ENCODE results near the gene NFIA.

Gene NFIA

DNA sequence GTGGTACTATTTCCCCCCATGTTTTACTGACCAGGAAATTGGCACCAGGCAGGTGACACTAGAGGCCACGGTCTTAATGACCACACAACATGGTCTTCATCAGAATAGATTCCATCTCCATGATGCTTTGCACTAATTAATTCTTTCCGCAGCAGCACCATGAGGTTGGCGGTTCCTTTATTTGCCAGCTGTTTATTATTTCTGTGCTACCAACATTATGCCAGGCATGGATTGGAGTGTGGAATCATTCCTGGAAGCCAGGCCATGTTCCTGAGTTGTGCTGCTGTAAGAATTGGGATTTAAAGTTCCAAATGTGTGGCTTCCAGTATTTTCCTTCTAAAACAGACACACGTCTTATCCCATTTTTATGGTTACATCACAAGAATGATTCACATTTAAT is 107.8 kb downstream of the NFIA start:
- no peak for DNase-seq

DNA sequence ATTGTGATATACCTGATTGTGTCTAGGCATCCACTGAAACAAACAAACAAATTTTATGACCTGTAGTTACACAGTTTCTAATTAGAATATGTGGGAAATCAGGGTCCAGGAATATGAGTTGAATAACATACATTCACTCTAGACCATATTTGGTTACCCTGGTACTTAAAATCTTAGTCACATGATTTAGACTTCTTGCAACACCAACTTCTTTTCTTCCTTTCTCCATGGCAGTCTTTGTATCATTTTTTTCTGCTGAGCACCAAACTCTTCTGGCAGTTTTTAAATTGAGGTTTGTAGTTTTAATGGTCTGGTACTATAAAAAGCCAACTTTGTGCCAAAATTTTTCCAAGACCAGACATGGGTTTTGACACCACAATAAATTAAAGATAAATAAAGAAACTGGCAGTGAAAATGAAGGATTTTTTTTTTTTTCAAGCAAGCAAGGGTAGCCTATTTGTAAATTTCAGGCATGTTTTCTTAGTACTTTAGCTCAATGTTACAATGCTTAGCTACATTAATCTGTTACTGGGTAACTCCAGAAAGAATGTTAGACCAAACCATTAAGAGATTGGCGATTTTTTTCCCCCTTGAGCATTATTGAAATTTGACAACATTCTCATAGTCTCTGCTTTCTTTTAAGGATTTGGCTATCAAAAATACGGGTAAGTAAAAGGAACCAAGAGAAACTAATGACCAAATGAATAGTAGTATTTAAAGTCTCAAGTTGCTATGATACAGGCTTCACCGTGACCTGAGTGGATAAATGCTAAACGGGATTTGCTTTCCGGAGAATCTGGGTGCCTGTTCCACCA is 108.5 kb downstream of the NFIA start:
- no peak for DNase-seq

DNA sequence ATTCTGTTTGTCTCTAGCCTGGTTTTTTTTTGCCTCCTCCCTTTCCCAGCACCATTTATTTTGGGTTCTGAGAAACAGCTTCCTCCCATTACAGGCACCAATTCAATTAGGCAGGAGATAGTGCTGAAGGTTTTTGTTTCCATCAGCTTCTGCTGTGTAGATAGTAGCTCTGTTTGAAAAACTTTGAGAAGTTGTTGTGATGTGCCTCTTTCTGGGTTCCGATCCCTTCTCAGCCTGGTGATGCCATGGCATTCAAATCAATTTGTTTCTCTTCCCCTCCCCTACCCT is 109.0 kb downstream of the NFIA start:
- no peak for DNase-seq

DNA sequence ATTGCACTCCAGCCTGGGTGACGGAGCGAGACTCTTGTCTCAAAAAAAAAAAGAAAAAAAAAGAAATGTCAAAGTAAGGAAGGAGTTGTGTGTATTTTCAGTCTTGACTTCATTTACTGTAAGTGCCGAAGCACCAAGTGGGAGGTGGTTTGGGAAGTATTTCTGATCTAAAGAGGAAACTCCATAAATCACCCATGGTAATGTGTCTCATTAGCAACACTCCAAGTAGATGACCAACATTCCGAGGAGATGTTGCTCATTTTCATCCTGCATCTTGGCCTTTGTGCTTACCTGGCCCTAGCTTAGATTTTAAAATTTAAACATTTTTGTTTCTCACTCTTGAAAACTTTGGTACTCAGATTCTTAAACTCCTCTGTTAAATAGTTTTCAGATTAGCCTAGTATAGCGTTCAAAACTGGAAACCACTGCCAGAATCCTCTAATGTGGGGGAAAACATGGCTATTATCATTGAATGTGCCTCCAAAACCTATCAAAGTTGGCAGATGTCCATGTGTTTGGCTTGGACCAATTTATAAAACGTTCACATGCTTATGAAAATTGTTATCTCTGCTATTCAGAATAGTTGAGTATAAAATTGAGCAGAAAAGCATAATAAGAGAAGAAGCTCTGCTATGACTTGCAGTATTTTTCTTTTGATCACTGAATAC is 110.4 kb downstream of the NFIA start:
- no peak for DNase-seq

DNA sequence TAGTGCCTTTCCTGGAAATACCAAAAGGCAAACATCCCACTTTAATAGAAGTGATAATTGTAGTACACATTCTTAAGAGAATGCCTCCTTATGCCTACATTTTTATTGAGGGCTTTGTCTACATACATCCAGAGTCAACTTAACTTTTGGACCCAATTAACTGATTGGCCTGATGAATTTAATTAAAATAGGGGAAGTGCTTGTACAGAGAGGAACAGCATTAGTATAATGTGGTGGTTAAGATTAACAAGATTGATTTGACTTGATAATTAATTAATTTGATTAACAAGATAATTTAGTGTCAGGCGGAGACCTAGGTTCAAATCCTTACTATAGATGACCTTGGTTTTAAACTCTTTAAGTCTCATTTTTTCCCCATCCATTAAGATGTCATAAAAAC is 111.4 kb downstream of the NFIA start:
- DNase-seq: no peak

DNA sequence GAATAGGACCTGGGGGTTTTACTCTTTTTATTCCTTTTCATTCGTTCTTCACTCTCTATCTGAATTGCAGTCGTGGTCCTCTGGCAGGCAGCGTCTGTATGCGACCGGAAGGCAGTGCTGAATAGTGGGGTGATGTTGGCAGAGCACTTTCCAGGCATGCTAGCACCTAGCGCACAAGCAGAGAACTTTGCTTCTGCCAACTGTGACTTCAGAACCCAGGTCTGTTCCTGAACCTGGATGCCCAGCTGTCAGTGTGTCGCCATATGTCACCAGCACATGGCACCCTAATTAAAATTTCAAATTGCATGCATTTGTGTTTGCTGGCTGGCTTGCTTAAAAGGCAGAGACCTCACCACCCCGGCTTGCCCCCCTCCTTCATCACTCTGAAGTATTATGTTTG is 116.2 kb downstream of the NFIA start:
- no peak for DNase-seq

DNA sequence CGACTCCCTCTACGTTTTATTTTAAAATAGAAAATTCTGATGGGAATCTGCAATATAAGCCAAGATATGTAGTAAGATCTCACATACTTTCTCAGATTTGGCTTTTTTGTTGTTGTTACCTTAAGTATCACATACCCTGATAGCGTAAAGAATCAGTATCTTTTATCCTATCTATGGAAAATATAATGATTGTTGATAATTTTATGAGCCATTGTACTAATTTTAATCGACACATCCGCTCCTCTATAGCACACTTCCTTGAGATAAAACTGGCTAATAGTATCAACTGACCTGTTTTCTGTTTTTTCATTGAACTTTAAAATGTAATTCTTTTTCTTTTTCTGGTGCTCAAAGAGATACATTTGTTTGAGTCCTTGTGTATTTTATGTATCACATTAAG is 118.7 kb downstream of the NFIA start:
- no peak for DNase-seq

DNA sequence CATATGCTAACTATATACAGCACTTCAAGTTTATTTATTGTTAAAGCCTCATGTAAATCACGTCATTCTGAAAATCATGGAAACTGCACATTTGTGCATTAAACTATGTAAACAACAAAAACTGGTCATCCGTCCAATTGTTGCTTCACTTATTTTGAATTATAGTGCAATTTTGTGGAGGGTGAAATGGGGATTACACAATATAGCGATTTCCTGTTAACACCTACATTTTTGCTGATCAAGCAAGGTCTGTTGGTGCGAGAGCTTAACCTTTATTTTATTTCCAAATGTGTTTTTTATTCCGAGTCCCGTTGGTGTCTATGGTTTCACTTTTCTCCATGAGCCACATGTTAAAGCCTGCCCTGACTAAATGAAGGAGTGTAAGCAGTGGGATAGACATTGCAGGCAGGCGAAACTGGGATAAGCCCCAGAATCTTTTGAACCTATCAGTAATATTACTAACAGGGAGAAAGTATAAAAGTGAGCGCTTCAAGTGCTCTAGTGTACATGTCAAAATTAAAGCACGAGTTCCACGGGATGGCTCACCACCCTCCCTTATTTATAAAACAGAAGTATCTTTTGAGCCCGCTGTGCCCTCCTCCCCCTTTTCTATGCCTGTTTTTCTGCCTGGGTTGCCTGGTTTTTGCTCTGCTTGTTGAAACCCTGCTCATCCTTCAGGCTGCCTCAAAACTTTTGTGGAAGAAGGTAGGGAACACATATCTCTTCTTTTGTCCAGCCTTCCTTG is 120.7 kb downstream of the NFIA start:
- DNase-seq: no peak

DNA sequence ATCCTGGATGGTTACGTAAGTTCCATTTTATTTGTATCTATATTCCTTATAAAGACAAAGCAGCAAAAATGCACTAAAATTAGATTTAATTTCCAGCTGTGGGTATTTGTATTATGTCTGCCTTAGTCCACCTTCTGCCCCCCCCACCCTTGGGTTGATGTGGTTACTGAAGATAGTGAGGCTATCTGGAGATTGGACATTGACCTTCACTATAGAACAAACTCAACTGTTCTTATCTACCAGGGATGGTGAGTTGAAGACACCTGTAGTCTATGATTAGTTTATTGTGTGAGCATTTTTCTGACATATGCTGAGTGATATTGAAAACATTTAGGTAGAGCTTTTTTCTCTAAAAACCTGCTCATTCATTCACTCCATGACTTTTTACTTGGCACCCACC is 122.2 kb downstream of the NFIA start:
- no peak for DNase-seq

DNA sequence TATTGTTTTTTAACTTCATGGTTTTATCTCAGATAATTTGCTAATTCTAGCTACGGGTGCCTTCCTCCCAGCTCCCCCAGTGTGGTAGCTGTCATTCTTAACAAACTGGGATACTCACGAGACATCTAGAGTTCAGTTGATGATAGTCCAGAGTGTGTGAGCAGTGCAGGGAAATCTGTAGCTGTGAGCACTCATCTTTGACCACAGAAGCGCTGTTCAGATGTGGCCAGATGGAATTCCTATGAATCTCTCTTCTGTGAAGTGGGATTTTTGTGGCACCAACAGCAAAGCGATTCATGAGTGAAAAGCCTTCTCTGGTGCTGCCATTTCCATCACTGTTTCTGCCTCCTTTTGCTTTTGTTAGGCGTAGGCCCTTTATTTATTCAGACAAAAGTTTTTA is 125.1 kb downstream of the NFIA start:
- DNase-seq: no peak

DNA sequence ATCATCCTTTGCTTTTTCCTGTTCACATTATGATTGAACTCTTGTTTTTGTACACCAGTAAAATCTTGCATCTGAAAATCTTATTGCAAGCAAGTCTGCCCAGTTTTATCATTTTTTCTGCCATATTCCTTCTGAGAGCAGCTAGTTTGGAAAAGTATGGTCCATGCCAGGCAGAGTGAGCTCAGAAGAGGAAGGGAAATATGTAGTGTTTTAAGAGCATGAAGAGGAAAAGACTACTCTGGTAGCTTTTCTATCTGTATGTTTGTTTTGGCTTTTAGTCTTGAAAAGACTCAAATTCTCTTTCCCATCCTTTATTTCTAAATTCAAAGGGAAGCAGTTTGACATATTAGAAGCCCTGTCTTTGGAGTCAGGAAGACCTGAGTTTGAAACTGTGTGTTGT is 125.8 kb downstream of the NFIA start:
- no peak for DNase-seq

DNA sequence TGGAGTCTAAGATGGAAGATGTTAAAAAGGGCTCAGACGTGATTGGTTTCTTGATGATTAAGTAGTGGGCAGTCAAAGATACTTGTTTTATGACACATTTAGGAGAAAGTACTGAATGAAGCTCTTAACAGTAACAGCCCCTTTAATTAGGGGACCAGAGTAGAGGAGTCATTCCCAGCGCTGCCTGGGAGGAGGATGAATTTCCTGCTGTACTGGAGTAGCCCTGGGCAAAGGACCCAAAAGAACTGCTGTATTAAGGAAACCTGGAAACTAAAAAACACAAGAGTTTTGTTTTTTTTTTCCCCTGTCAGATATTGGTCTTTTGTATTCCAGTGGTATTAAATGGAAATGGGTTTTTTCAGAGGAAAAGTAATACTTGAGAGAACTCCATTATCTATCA is 126.5 kb downstream of the NFIA start:
- DNase-seq: no peak

DNA sequence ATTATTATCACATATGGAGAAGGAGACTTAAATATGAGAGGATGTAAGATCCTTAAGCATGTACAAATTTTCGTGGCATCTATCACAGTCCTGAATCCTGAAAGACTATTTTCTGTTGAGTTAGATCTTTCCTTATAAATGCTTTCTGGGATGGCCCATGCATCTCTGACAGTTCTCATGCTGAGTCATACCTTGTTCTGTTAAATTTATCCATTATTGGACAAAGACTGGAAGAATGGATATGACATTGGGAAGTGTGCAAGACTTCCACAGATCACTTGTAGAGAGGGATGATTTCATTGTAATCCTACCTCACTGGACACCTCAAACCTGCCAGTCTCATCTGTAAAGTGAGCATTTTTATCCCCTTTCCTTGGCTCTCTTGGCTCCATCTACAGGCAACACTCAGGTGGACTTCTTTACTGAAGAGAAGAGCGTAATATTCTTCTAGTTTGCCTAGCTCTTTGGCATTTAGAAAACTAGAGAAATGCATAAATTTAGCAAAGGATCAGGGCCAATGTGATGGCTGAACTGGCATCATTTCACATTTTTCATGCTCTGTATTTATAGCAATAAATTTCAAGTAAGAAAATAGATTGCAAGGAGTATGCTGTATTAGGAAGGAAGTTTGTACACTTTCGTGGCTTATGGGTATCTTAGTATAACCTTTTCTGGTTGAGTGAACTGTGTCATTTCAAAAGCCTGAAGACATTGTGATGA is 128.2 kb downstream of the NFIA start:
- DNase-seq: no peak

DNA sequence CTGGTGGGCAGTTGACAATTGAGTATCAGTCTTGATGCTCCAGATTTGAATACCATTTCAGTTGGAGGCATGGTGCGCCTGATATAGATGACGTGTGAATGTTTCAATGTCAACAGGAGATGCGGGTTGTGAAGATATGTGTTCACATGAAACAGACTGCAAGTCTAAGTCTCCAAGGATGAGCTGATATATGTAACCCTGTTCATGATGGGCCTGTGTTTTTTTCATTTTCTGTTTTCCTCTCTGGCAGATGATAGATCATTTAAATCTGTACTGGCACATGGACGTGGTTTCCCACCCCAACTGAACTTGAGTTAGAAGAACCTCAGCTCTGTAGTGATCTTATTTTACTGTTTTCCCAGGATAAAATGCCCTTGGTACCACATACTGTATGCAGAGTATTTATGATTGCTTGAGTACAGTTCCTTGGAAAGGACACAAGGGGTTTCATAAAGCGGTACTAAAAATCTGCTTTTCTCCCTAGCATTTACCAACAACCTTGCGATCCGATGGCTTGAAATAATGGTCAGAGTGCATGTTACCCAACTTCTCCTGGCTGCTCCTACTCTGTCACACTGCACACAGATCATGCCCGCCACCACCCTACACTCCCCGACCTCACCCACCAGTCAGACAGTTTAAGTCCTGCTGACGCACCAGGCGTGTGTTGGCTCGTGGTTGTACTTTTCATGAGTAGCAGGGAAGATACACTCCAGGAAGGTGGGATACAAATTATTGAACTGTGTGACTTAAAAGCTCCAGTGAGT is 131.1 kb downstream of the NFIA start:
- DNase-seq: no peak

DNA sequence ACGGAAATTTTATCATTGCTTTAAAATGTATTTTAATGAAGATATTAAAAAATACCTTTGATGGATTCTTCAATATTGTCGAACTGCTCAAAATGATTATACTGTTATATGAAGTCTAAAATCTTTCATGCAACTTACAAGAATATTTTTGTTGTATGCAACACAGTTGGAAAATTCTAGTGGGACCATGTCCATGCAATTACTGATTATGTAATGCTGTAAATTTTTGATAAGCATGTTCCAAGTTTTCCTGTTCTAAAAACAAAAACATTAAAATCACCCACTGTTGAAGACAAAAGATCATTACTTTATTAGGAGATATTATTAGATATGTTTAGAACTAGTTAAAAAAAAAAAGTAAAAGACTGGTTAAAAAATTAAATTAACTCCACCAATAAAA is 132.8 kb downstream of the NFIA start:
- no peak for DNase-seq

DNA sequence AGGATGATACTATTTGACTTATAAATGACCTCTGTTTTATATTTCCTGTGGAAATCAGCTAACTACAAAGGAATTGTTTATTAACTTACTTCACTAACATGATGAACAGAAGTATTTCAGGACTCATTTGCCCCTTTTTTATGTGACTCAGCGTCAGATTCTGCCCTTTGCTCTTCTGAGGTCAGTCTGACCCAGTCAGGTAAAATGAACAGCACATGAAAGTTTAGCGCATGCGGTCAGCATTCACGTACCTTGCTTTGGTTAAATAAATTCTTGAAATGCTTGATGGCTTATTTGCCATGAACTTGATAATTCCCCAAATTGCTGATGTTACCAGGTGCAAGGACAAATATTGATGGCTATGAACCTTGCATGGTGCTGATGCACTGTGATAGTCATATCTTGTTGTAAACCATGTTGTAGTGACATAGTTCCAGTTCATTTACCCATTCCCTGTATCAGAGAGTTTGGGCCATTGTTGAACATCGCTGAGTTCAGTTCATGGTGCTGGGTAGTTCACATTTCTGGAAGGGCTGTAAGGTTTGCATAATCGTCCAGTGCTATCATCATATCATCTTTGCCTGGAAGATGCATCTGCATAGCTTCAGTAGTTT is 133.4 kb downstream of the NFIA start:
- DNase-seq: no peak

DNA sequence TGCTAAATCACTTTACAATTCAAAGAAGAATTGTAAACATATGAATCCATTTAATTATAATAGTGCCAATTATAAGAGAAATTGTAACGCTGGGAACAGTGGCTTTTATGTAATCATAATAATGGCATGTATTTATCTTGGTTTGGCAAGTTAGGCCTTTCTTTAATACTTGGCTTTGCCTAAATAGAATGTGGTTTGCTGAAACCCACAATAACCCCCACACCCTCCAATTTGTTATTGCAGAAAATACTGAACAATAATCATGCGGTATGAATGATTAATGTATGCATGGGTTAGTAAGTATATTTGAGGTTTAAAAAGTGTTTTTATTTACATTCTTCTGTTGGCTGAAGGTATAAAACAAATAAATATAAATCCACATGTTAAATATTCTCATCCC is 138.2 kb downstream of the NFIA start:
- DNase-seq: no peak

DNA sequence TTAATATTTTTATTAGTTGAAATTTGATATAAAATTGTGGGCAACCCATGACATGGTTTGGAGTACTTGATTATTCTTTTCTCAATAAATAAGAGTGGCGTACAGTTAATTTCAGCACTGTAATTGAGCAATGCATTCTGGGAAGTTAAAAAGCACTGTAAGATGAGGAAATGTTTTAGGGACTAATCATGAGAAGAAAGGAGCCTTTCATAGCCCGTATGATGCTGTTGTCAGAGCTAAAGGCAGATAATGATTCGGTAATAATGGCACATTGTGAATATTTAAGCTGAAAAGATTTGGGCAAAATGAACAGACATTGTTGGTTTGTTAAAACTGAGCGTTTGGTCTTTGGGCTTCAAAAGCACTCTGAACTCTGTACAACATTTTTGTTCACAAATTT is 139.3 kb downstream of the NFIA start:
- no peak for DNase-seq

DNA sequence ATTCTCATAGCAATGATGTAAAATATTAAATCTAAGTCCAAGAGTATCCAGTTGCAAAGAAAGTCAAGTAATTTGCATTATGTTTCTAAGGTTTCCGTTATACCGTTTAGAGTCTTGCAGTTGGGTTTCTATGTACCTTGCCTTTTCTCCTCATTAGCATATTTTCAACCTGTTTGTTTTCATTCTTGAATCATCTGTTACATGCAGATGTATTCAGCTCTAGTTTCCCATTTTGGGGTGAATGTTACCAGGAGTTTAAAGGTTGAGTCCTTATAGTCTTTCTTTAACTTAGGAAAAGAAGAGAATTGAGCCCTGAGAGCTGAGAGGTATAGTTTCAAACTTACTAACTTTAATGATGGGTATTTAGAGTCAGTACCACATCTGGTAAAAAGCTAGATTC is 139.9 kb downstream of the NFIA start:
- no peak for DNase-seq

DNA sequence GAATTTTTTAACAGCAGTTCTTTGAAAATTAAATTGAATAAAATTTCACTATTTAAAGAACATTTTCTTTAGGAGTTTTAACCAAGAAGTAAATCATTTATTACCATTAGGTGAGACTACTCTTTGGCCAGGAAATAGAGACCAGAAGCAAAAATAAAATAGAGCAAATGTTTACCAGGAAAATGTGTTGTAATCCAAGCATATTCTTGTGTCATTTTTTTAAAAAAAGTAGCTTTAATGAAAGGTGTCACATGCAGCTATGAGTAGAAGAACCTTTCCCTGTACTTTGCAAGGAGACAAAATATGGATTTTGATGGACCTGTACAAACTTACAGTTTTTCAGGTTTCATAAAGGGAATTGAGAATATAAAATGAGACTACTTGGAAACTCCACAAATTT is 140.8 kb downstream of the NFIA start:
- no peak for DNase-seq

DNA sequence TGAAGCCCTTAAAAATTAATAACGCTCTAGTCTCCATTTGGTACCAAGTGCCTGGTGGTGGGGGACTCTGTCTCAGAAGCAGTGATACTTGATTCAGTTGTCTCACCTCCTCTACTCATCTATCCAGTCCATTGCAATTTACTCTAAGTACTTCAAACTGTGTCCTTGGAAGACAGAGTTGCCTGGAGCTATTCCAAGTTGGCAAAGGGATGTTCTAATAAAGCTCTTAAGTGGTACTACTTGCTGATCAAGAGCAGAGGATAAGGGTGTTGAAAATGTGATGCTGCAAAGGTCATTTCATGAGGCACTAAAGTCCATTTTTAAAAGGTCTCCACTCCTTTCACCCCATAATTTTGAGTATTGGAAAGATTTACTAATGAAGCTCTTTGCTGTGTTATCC is 142.2 kb downstream of the NFIA start:
- DNase-seq: no peak

DNA sequence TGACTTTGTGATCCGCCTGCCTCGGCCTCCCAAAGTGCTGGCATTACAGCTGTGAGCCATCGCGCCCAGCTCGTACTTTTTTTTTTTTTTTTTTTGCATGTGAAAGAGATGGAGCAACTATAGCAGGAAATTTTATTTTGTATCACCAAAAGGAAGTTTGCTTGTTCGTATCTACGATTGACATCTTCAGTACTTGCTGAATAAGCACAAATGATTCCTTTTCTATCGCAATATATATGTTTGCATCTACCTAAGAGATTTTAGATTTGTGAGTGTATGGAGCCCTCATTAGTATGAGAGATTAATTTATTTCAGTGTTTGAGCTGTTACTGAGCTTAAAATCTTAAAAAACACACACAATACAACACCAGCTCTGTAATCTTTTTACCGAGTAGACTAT is 143.1 kb downstream of the NFIA start:
- no peak for DNase-seq
